ENCODE data around the gene GNB1. TPM values are rescaled to one million over a fixed set of nuclear protein-coding genes. Genes with fewer than 3 reads are reported as not detected.
A peak's percentile ranks its signal among the peaks of the same experiment; 100 is the strongest.
"Not testable (repeated sequence)": the region's sequence is repeated elsewhere in the genome, so short reads cannot be mapped to it uniquely, and the experiment has no call there.

GNB1 gene
- total RNA-seq, 1 donor from 2014 or later: 182 TPM

GRCh38 chr1:1745651-1746565 is 145.0 kb downstream of the GNB1 start:
- DNase-seq (ENCODE audit: missing footprints) (peak; percentile 96), ATAC-seq (peak; percentile 94)
- intact Hi-C loops (cut with DNase I): not testable (repeated sequence)

- ATAC-seq; intact Hi-C loops (cut with DNase I): not testable (repeated sequence)
Observed at GRCh38 chr1:1742529-1742928, 148.4 kb downstream of the GNB1 start.

GRCh38 chr1:1741013-1741412 is 149.9 kb downstream of the GNB1 start:
- intact Hi-C loops (cut with DNase I); DNase-seq (ENCODE audit: missing footprints); ATAC-seq: not testable (repeated sequence)

More at GRCh38 chr1:1742529-1742928, 148.4 kb downstream of the GNB1 start:
- DNase-seq (ENCODE audit: missing footprints): not testable (repeated sequence)

- intact Hi-C loops (cut with DNase I); DNase-seq (ENCODE audit: missing footprints): not testable (repeated sequence)
- peak; percentile 12 for ATAC-seq
Observed at GRCh38 chr1:1738799-1739337, 152.0 kb downstream of the GNB1 start.

GRCh38 chr1:1737675-1738590 is 153.0 kb downstream of the GNB1 start:
- DNase-seq (ENCODE audit: missing footprints); intact Hi-C loops (cut with DNase I): not testable (repeated sequence)
- ATAC-seq: peak; percentile 14

Other genes starting within 250 kb of the GNB1 start
- gene CDK11B, start 232.1 kb downstream of the GNB1 start, total RNA-seq: 24.0 TPM
- gene SLC35E2B, start 198.3 kb downstream of the GNB1 start, total RNA-seq: 20.3 TPM
- 20.8 TPM for gene CDK11A, start 166.7 kb downstream of the GNB1 start, total RNA-seq
- gene NADK, start 112.6 kb downstream of the GNB1 start, total RNA-seq: 26.9 TPM
- not detected for gene CALML6, start 24.2 kb upstream of the GNB1 start, total RNA-seq
- 1.2 TPM for gene TMEM52, start 28.2 kb upstream of the GNB1 start, total RNA-seq
- not detected for gene CFAP74, start 112.7 kb upstream of the GNB1 start, total RNA-seq
- 0.49 TPM for gene GABRD, start 128.3 kb upstream of the GNB1 start, total RNA-seq
- 16.4 TPM for gene PRKCZ, start 159.3 kb upstream of the GNB1 start, total RNA-seq

Data from Right ventricle myocardium inferior (tissue), 1 donor.